GM12875 (cell line): ENCODE results near the gene CYP2D6.

ENCODE experiments used
- H3K4me3 ChIP-seq: one replicate; pipeline ENCODE4 v1.5.1; 2011; ENCODE audit warnings: low read depth, low read length, control low read depth
- TF ChIP-seq, protein P1 (sequence below): IDR thresholded peaks from 2 replicates; pipeline ENCODE4 v1.5.1; 2011; ENCODE audit warnings: low read depth, mild to moderate bottlenecking, control low read depth, inconsistent platforms, low read length, moderate library complexity, borderline replicate concordance; ENCODE audit not compliant: insufficient read depth

CYP2D6 gene

DNA sequence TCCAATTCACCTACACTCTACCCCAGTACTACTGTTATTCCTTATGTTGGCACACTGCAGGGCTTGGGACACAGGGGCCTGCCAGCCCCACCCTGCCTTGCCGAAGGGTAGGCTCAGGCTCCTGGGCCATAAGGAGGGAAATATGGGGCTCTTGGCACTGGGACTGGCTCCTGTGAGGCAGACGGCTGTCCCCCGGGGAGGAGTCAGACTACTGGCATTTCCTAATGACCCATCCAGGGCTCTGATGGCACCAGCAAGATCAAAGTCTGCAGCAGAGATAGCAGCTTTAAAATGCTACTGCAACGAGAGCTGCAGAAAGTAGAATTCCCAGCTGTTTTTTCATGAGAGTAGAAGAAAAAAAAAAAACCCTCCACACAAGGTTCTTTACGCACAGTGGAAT is 42.2 kb upstream of the CYP2D6 start:
- TF ChIP-seq, protein P1, sequence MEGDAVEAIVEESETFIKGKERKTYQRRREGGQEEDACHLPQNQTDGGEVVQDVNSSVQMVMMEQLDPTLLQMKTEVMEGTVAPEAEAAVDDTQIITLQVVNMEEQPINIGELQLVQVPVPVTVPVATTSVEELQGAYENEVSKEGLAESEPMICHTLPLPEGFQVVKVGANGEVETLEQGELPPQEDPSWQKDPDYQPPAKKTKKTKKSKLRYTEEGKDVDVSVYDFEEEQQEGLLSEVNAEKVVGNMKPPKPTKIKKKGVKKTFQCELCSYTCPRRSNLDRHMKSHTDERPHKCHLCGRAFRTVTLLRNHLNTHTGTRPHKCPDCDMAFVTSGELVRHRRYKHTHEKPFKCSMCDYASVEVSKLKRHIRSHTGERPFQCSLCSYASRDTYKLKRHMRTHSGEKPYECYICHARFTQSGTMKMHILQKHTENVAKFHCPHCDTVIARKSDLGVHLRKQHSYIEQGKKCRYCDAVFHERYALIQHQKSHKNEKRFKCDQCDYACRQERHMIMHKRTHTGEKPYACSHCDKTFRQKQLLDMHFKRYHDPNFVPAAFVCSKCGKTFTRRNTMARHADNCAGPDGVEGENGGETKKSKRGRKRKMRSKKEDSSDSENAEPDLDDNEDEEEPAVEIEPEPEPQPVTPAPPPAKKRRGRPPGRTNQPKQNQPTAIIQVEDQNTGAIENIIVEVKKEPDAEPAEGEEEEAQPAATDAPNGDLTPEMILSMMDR, result no peak
- no peak overlapping the region for H3K4me3 ChIP-seq

DNA sequence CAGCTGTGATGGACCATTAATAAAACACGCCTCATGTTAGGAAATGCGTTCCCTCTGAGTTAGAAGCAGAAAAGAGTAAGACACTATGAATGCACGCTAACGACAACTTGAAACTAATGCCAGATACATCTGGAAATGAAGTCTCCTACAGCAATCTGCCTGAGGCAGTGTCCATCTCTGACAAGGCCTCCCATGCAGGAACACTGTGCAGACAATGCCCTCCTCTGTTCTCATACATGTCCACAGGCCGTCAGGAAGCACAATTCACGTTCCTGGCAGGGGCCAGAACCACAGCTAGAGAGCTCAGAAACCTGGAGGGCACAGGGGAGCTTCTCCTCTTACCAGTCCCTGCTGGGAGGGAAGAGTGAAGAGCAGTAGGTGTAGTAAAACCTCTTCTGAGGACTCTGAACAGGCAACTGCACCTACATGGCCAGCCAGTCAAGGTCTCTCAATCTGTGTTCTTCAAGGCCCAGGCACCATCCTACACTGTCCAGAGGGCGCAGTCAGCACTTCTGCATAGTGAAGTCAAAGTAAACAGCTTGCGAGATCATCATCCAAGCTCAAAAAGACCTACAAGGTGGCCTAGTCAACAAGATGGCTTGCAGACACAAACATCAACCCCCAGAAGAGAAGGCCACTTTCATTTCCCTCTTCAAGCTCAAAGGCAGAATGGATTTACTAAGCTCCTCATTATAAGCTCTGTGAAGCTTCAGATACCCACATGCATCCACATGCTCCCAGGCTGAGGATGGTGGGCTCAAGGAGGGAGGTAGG is 41.5 kb upstream of the CYP2D6 start:
- TF ChIP-seq, protein P1, result no peak
- H3K4me3 ChIP-seq, result no peak overlapping the region

DNA sequence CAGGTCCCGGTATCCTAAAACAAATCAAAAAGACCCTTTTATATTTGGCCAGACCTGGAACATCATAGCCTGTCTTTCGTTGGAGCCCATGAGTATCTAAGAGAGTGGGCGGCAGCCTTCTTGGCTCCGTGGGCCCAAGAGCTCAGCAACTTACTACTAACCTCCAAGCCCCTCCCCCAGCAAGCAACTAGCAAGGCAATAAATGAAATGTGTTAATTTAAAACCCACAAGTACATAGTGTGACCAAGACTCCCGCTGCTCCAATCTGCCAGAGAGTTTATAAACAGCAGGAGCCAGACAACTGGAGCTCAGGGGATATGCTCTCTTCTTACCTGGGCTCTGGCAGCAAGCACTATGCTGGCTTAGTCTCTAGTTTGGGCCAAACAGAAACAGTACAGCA is 40.8 kb upstream of the CYP2D6 start:
- H3K4me3 ChIP-seq, result no peak overlapping the region
- TF ChIP-seq, protein P1, result no peak

DNA sequence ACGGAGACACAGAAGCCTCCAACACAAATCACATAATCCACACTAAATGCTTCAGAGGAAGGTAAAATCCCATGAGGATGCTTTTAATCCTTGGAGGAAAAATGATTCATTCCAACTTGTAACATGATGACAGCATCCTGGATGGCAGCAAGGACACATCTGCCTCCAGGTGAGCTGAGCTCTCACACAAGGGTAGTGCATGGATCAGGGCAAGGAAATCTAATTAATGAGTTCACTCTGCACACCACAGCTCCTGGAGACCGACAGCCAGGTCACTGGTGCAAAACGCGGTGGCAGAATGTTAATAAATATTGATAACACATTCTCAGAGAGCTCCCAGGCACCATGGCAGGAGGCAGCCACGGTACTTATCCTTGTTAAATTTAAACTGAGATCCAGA is 40.3 kb upstream of the CYP2D6 start:
- TF ChIP-seq, protein P1, result no peak
- H3K4me3 ChIP-seq, result no peak overlapping the region

DNA sequence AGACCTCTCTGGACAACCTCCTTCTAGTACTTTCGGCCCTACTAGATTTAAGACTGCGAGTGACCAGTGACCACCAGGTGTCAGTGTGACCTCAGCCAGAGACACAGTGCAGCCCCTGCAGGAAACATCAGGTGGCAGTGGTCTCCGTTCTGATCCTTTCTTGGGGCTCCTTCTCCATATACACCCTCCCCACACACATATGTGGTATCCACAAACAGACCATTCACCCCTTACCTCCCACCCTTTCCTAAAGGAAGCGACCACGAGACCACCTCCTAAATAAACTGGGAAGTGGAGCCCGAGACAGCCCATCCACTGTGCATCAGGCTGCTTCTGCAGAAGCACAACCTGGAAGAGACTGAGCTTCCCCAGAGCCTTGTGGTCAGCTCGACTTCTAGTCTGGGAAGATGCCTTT is 38.5 kb upstream of the CYP2D6 start:
- H3K4me3 ChIP-seq, result no peak overlapping the region
- TF ChIP-seq, protein P1, result peak; percentile 90

DNA sequence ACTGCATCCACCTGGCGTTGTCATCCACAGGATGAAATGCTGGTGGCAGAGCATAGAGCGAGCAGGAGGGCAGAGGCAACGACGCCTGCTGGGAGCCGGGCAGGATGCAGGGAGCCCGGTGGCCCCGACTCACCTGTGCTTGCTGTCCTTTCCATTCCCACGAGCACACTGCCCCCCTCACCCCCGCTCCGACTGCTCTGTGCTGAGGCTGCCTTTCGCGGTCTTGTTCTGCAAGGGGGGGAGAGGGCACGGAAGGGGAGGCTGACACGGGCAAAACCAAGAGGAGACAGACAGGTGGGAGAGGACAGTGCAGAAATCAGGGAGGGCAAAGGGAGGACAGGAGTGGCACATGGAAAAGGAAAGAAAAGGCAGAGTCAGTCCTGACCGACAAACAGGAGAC is 37.9 kb upstream of the CYP2D6 start:
- no peak overlapping the region for H3K4me3 ChIP-seq
- TF ChIP-seq, protein P1, result no peak

DNA sequence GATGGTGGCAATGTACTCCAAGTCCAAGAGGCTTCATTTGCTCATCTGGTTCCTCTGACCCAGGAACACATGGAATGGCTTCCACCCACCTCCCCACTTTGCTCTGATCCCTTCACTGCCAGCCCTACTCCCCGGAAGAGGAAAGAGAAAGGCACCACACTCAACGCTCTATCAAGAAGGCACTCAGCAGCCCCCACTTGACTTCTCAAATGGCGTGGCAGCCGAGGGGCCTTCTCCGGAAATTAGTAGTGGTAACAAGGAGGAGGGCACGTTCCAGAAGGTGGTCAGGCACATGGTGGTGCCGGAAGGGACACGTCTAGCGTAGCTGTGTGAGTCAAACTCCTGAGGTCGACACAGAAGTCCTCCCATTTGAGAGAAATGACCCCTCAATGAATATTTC is 36.5 kb upstream of the CYP2D6 start:
- TF ChIP-seq, protein P1, result no peak
- no peak overlapping the region for H3K4me3 ChIP-seq
